HepG2 (cell line): ENCODE data around the gene ANKRD52. TPM values are rescaled to one million over a fixed set of nuclear protein-coding genes. Genes with fewer than 3 reads are reported as not detected.

Experiments
- MTERF4 ChIP-seq: sonication (generic); formaldehyde crosslinking; IDR thresholded peaks from 2 replicates; pipeline ENCODE4 v1.8.0; 2023; ENCODE audit warnings: mild to moderate bottlenecking, missing genetic modification reagents
- NFRKB ChIP-seq: fragments of 450-650 bp; IDR thresholded peaks from 2 replicates; pipeline ENCODE4 v1.6.1; 2017
- PREB ChIP-seq: sonication (generic); formaldehyde crosslinking; IDR thresholded peaks from 2 replicates; pipeline ENCODE4 v1.4.0; 2020; ENCODE audit warnings: missing genetic modification reagents
- ZNF282 ChIP-seq: fragments of 450-650 bp; IDR thresholded peaks from 2 replicates; pipeline ENCODE4 v1.6.1; 2018; ENCODE audit not compliant: partially characterized antibody
- ZNF407 ChIP-seq: sonication (generic); formaldehyde crosslinking; IDR thresholded peaks from one replicate; pipeline ENCODE4 v1.5.1; 2020; ENCODE audit warnings: mild to moderate bottlenecking, missing genetic modification reagents; ENCODE audit errors: not compliant biosample characterization
- ZNF510 ChIP-seq: sonication (generic); formaldehyde crosslinking; IDR thresholded peaks from 2 replicates; pipeline ENCODE4 v1.4.0; 2020; ENCODE audit warnings: low read depth, mild to moderate bottlenecking, missing genetic modification reagents
- ZNF616 ChIP-seq: sonication (generic); formaldehyde crosslinking; IDR thresholded peaks from 2 replicates; pipeline ENCODE4 v1.5.0; 2020; ENCODE audit warnings: low read depth, mild to moderate bottlenecking, missing genetic modification reagents
- polyA plus RNA-seq, 8 experiments: library from polyadenylated mRNA; depleted of rRNA in 3 of 8; stranded (reverse) in 7 of 8; unstranded in 1 of 8; fragments of >200 nt; fragmentation: Illumina TruSeq in 4 of 8; extraction: Trizol in 4 of 8; gene quantifications; 2 replicates each; pipeline versions ENCODE4 v1.2.1 to v1.2.3, GENCODE V29; 2011 to 2016; ENCODE audit warnings: low read depth in 4 of 8, missing spikeins in 1 of 8, mixed read lengths in 1 of 8; ENCODE audit not compliant: insufficient read depth in 1 of 8
- total RNA-seq, 5 experiments: library from RNA; depleted of rRNA; stranded (reverse); fragments of >200 nt; fragmentation: Illumina TruSeq; extraction: Trizol; gene quantifications; 2 replicates each; pipeline ENCODE4 v1.2.3, GENCODE V29; 2016; ENCODE audit warnings: low read depth in 1 of 5

The ANKRD52 gene
- total and polyA plus RNA-seq, 2 of the 13 experiments (the other 11 are each of a cell fraction or from before 2014, with no cell fraction given) = 7.8 to 9.2 TPM

- TF ChIP-seq ZNF407 (no peak), MTERF4 (CRISPR knock-in tag) (no peak), NFRKB (no peak), ZNF282 (no peak), ZNF616 (CRISPR knock-in tag) (no peak), ZNF510 (no peak), PREB (no peak)
Observed at GRCh38 chr12:56260380-56260779, 2.2 kb upstream of the ANKRD52 start (continued).
